22Rv1 (cell line): ENCODE results near the gene LDLRAD4.

Source experiments
- ZFX ChIP-seq: fragments of 450-650 bp; IDR thresholded peaks from 2 replicates; pipeline ENCODE4 v1.6.1; 2017; ENCODE audit warnings: antibody characterized with exemption, borderline replicate concordance
- TF ChIP-seq, protein P1 (sequence below): fragments of 450-650 bp; IDR thresholded peaks from 2 replicates; pipeline ENCODE4 v1.5.1; 2017; ENCODE audit warnings: mild to moderate bottlenecking

DNA sequence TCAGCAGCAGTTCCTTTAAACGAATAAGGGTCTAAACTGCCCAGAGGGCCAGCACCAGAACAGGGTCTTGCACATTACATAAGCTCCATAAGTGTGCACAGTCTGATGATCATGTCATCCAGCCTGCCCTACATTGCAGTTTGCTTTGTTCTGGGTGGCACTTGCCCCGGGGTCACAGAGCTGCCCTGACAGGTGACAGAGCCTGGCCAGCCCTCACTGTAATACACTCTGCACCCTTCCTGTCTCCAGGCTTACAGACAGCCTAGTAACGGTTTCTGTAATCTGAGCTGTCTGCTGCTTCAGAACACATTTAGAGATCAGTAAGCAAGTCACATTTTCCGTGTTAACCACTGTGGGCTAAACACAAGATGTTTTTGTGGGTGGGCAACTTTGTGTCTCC is 294.5 kb downstream of the LDLRAD4 start:
- TF ChIP-seq, protein P1, sequence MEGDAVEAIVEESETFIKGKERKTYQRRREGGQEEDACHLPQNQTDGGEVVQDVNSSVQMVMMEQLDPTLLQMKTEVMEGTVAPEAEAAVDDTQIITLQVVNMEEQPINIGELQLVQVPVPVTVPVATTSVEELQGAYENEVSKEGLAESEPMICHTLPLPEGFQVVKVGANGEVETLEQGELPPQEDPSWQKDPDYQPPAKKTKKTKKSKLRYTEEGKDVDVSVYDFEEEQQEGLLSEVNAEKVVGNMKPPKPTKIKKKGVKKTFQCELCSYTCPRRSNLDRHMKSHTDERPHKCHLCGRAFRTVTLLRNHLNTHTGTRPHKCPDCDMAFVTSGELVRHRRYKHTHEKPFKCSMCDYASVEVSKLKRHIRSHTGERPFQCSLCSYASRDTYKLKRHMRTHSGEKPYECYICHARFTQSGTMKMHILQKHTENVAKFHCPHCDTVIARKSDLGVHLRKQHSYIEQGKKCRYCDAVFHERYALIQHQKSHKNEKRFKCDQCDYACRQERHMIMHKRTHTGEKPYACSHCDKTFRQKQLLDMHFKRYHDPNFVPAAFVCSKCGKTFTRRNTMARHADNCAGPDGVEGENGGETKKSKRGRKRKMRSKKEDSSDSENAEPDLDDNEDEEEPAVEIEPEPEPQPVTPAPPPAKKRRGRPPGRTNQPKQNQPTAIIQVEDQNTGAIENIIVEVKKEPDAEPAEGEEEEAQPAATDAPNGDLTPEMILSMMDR = no peak
- no peak for TF ChIP-seq ZFX
